HFFc6 (cell line): Measurements from ENCODE around the gene TMEM178B. TPM values are rescaled to one million over a fixed set of nuclear protein-coding genes. Genes with fewer than 3 reads are reported as not detected.

Experiments
- DNase-seq: peaks from one replicate; pipeline ENCODE4 v3.0.0-alpha.2; 2018
- H3K27ac Mint-ChIP-seq: 2 replicates; pipeline ENCODE4 v1.8.0; 2020; ENCODE audit warnings: mild to moderate bottlenecking, mixed read lengths
- H3K27me3 Mint-ChIP-seq: 2 replicates; pipeline ENCODE4 v1.8.0; 2021; ENCODE audit warnings: mild to moderate bottlenecking, moderate library complexity, mixed read lengths; ENCODE audit not compliant: insufficient read depth
- H3K36me3 Mint-ChIP-seq: 2 replicates; pipeline ENCODE4 v1.8.0; 2021; ENCODE audit warnings: low read depth, mixed read lengths
- H3K4me1 Mint-ChIP-seq: 2 replicates; pipeline ENCODE4 v1.8.0; 2020; ENCODE audit warnings: low read depth, mixed read lengths
- H3K4me3 Mint-ChIP-seq: 2 replicates; pipeline ENCODE4 v1.8.0; 2020; ENCODE audit warnings: mild to moderate bottlenecking, moderate library complexity, mixed read lengths
- H3K9me3 Mint-ChIP-seq: 2 replicates; pipeline ENCODE4 v1.8.0; 2020; ENCODE audit warnings: mild to moderate bottlenecking, mixed read lengths
- CTCF ChIP-seq: fragments of 200-600 bp; sonication (generic); IDR thresholded peaks from 2 replicates; pipeline ENCODE4 v1.5.0; 2021; ENCODE audit warnings: antibody characterized with exemption, mild to moderate bottlenecking
- total RNA-seq, 6 experiments: library from RNA; stranded (reverse); fragmentation: NEBNext Ultra II Directional; extraction: Animal tissue kit (Norgen Biotek cat#: 25700); gene quantifications; 2 replicates in 1 of 6; 3 replicates in 5 of 6; pipeline ENCODE4 v1.2.3, GENCODE V29; 2021

The TMEM178B gene
- total RNA-seq, 6 experiments from 2014 or later, result 2.8 to 8.4 (median 6.6) TPM

GRCh38 chr7:141359740-141360415 lies 286.0 kb downstream of the TMEM178B start:
- Mint-ChIP-seq H3K36me3 (no peaks in the 10 kb centered on the region), H3K27me3 (no peaks in the 10 kb centered on the region; the same call in 1 of the 2 replicates), H3K27ac (no peak overlapping the region), H3K4me1 (peaks cover 54% of the 10 kb centered on the region), H3K9me3 (no peaks in the 10 kb centered on the region; the same call in 1 of the 2 replicates), H3K4me3 (no peak overlapping the region)
- no peak for TF ChIP-seq CTCF
- no peak for DNase-seq

- Mint-ChIP-seq H3K27ac (no peak overlapping the region), H3K9me3 (no peaks in the 10 kb centered on the region; the same call in 1 of the 2 replicates), H3K27me3 (no peaks in the 10 kb centered on the region; the same call in 1 of the 2 replicates), H3K4me1 (peaks cover 49% of the 10 kb centered on the region), H3K36me3 (no peaks in the 10 kb centered on the region), H3K4me3 (no peak overlapping the region)
- TF ChIP-seq CTCF, result no peak
- no peak for DNase-seq
Observed at GRCh38 chr7:141360416-141360760, 286.5 kb downstream of the TMEM178B start.

- H3K4me3 Mint-ChIP-seq, result no peak overlapping the region
- no peak for DNase-seq
- H3K27ac Mint-ChIP-seq, result no peak overlapping the region
- H3K27me3 Mint-ChIP-seq, result no peaks in the 10 kb centered on the region; the same call in 1 of the 2 replicates
- H3K36me3 Mint-ChIP-seq, result no peaks in the 10 kb centered on the region
- H3K4me1 Mint-ChIP-seq, result peaks cover 48% of the 10 kb centered on the region
- TF ChIP-seq CTCF, result no peak
- H3K9me3 Mint-ChIP-seq, result no peaks in the 10 kb centered on the region; the same call in 1 of the 2 replicates
Observed at GRCh38 chr7:141360803-141361202, 286.9 kb downstream of the TMEM178B start.

- Mint-ChIP-seq H3K4me1 (peaks cover 48% of the 10 kb centered on the region), H3K27ac (no peak overlapping the region), H3K9me3 (no peaks in the 10 kb centered on the region; the same call in 1 of the 2 replicates), H3K4me3 (no peak overlapping the region), H3K36me3 (no peaks in the 10 kb centered on the region), H3K27me3 (no peaks in the 10 kb centered on the region)
- DNase-seq, result no peak
- TF ChIP-seq CTCF, result no peak
Observed at GRCh38 chr7:141361479-141361878, 287.6 kb downstream of the TMEM178B start.

- H3K4me3 Mint-ChIP-seq, result no peak overlapping the region
- TF ChIP-seq CTCF, result no peak
- H3K36me3 Mint-ChIP-seq, result no peaks in the 10 kb centered on the region
- no peak overlapping the region for H3K27ac Mint-ChIP-seq
- peaks cover 48% of the 10 kb centered on the region for H3K4me1 Mint-ChIP-seq
- H3K27me3 Mint-ChIP-seq, result no peaks in the 10 kb centered on the region
- no peaks in the 10 kb centered on the region; the same call in 1 of the 2 replicates for H3K9me3 Mint-ChIP-seq
- no peak for DNase-seq
Observed at GRCh38 chr7:141361960-141362359, 288.1 kb downstream of the TMEM178B start.
